GM11168 (cell line): Measurements from ENCODE around the gene QSER1.

ENCODE experiments used
- in situ Hi-C: fragments of 300-500 bp; cut with MboI; formaldehyde crosslinking; loops from one replicate; pipeline ENCODE4 v1.12.0; 2022; ENCODE audit warnings: low sequenced_read_pairs; ENCODE audit not compliant: unreplicated experiment

The QSER1 gene

DNA sequence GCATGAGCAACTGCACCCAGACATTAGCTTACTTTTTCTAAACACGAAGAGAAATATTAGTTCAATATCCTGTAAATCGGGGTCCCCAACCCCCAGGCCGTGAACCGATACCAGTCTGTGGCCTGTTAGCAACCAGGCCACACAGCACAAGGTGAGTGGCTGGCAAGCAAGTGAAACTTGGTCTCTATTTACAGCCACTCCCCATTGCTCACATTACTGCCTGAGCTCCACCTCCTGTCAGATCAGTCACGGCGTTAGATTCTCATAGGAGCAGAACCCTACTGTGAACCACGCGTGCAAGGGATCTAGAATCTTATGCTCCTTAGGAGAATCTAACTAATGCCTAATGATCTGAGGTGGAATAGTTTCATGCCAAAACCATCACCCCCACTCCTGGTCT, 95.2 kb downstream of the QSER1 start:
- in situ Hi-C loops: no loop called here

DNA sequence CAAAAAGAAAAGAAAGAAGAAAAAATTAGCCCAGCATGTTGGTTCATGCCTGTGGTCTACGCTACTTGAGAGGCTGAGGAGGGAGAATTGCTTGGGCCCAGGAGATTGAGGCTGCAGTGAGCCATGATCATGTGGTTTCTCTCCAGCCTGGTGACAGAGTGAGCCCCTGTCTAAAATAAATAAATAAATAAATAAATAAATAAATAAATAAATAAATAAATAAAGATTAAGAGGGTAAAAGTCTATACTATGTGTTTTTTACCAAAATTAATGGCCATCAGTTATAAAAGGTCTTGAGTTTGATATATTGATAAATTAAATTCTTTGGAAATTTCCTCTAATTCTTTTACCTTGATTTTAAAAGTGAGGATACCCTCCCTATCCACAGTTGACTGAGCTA, 97.9 kb downstream of the QSER1 start:
- in situ Hi-C loops: no loop called here

DNA sequence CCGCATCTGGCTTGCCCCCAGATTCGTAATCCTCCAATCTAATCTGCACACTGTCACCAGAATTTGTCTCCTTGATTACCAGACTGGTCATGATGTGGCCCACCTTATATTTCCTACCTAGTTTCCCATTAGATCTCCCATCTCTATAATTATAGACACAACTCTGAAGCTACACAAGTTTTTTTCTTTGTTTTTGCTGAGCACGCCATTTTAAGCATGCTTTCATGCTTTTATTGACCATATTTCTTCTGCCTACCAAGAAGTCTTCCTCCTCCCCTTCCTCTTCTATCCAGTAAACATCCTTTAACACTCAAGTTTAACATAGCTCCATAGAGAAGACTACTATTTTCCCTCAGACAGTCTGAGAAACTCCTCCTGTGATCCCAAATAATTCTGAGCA, 98.8 kb downstream of the QSER1 start:
- in situ Hi-C loops: no loop called here

DNA sequence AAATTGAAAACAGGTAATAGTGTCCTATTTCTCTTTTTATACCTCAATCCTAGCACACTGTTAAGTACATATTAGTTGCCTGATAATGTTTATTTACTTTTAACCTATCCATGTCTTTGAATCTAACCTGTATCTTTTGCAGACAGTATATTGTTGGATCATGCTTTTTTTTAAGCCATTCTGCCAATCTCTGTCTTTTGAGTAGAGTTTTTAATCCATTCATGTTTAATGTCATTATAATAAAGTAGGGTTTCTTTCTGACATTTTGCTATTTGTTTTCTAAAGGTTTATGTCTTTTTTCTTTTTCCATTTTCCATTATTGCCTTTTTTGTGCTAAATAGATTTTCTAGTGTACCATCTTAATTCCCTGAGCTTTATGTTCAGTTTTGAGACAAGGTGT, 99.3 kb downstream of the QSER1 start:
- in situ Hi-C loops: no loop called here

DNA sequence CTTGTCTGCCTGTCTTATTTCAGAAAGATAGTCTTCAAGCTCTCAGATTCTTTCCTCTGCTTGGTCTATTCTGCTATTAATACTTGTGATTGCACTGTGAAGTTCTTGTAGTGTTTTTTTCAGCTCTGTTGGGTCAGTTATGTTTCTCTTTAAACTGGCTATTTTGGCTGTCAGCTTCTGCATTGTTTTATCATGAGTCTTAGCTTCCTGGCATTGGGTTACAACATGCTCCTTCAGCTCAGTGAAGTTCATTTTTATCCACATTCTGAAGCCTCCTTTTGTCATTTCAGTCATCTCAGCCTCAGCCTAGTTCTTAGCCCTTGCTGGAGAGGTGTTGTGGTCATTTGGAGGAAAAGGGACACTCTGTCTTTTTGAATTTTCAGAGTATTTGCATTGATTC, 107.6 kb downstream of the QSER1 start:
- in situ Hi-C loops: no loop called here

DNA sequence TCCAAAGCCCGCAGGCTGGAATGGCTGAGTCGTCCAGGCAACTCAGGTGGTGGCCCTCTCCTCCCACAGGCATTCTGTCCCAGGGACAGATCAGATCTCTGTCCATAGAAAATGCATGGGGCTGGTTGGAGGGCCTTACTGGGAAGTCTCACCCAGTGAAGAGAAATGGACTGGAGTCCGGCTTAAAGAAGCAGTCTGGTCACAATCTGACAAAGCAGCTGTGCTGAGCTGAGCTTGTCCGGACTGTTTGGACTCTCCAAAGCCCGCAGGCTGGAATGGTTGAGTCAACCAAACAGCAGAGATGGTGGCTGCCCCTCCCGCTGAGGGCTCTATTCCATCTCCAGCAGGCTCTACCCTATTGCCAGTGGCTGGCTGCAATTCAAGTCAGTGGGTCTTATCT, 108.7 kb downstream of the QSER1 start:
- in situ Hi-C loops: no loop called here

DNA sequence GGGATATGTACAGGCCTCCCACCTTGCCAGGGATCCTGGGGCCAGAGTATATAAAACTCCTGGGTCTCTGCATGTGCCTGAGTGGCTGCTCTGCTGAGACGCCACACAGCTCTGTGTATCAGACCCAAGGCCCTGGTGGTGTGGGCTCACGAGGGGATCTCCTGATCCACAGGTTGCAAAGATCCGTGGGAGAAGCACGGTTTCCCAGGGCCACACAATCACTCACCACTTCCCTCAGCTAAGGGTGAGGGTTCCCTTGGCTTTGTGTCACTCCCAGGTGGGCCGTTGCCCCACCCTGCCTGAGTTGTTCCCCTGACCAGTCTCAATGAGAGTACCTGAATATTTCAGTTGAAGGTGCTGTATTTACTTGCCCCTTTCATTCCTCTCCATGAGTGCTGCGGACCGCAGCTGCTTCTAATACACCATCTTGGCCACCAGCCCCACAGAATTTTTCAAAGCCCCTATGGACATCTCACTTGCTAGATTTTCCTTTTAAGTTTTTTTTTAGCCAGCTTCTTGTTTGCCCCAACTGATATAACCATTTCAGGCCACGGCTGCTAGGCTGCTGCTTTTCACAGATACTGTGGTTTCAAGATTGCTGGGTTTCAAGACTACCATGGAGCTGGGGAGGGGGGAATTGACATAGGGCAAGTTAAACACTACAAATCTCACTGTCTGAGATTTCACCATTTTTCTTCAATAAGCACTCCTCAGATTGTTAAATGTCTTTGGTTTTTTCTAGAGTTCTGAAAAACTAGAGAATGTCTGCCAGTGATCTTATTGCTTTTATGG, 109.3 kb downstream of the QSER1 start:
- in situ Hi-C loops: no loop called here

DNA sequence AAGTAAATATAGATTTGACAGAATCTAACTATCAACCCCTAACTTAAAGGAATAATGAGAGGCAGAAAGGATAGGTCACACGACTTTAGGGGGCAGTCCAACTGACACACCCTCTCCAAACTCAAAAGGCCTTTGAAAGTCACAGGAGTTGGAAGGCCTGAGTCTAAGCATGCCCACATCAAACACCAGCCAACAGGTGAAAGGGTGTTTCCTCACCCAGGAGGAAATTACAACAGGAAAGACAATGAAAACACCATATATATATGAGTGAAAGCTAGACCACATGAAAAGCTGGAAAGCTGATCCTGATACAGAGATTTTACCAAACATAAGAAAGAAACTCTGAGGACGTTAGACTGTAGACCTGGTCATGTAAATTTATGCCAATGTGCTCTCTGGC, 112.6 kb downstream of the QSER1 start:
- in situ Hi-C loops: no loop called here

DNA sequence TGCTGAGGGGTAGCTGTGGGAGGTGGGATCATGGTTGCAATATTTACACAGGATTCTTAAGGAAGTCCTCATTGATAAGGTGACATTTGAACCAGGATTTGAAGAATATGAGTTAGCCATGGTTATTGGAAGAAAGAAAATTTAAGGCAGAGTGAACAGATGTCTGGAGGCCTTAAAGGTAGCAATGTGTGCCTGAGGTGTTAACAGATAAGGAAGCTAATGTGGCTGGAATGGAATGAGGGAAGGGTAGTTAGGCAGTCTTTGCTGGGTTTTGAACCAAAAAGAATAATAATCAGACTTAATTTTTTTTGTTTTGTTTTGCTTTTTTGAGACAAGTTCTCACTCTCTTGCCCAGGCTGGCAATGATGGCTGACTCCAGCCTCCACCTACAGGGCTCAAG, 113.4 kb downstream of the QSER1 start:
- in situ Hi-C loops: no loop called here

DNA sequence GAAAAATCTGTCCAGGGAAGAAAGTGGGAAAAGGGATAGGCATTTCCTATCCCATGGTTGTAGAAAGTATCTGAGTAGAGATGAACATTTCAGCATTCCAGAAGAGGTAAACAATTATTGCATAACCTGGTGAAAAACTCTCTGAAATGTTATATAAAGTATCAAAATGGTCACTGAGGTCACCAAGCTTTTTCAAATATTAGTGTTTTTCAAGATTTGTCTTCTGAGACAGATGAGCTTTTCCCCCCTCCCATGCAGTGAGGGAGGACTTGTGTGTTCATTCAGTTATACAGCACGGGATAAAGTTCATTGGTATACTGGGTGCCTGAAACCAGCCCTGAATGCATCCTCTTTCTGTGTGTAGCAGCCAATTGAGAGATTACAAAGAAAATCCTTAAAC, 121.1 kb downstream of the QSER1 start:
- in situ Hi-C loops: no loop called here

DNA sequence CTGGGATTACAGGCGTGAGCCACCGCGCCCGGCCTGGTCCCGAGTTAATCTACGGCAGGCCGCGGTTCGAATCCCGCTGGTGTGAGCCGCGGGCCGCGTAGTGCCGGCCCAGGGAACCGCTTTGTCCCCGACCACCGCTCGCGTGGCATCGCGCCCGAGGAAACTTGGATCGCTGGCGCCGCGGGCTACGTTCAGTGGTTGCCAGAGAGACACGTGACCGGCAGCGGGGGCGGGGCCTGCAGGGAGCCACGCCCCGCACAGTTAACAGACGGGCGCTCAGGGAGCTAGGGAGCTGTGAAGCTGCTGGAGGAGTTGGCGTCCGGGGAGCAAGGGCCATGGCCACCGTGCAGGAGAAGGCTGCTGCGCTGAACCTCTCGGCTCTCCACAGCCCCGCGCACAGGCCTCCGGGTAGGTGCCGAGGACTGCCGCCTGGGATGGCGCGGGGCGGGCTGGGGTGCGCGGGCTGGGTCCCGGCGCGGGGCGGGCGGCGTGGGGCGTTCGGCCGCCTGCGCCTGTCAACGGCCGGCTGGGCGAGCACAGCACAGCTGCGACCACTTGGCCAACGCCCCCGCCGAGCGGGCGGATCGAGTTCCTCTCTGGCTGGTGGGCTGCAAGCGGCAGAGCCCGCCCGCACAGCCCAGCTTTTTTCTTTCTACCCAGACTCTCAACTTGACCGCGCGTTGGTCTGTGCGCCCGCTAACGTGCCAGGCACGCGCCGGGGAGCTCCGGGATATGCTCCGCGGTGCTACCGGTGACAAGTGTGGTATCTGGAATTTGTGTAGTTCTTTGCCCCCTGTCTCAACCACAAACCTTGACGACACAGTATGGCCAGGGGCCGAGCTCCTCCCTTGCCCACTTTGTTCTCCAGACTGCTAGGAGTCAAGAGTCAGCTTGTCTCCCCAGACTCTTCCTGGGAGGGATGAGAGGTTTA, 123.3 kb downstream of the QSER1 start, which contains the start of gene DEPDC7:
DEPDC7 (plus strand) TSS at position 258 of the 931 bp plus-strand sequence; CDS start at position 336, 78 bp downstream.
- in situ Hi-C loops: no loop called here

DNA sequence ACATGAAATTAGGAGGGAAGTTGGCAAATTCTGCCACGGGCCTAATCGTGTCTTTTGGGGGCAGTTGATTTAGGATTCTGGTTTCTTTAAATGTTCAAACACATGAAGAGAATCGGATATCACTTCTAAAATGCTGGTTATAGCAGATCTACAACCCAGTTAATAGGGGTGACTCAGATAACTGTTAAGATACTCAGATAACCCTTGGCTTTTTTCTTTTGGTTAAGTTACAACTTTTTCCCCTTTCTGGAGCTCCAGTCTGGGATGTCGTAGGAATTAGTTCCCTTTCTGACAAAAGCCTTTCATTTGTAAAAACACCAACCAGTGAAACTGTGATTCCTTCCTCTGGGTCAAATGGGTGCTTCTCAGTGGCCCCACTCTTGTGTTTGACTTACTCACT, 124.0 kb downstream of the QSER1 start:
- in situ Hi-C loops: no loop called here

DNA sequence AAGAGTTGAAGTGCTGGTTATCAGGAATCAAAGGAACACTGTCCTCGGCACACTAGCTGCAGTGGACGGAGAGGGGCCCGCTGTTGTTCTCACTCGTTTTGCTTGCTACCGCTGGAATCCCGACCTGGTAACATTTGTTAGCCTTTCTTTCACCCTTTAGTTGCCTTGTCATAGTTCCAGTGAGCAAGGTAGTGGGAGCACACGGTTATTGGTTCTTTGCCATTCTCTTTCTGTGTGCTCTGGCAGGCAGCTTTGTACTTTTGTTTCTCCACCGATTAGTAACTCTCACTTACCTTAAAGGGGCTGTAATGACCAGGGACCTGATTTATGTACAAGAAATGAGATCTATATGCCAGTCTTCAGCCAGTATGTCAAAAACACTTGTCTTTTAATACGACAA, 124.9 kb downstream of the QSER1 start:
- in situ Hi-C loops: no loop called here

DNA sequence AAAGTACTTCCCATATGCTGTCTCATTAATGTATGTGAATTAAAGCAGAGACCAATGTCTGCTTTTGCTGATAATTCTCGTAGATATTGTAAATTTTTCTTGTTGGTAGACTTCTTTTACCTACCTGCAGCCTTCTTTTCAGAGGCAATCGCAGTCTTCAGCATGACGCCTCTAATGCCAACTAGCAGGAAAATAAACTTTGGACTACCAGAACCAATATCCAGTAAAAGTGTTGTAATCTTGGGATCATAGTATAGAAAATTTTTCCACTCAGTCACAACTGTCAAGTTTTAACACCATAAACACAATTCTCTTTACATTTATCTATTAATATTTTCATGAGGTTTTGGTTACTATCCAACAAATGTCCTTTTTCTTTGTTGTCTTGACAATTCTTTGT, 125.4 kb downstream of the QSER1 start:
- in situ Hi-C loops: no loop called here

DNA sequence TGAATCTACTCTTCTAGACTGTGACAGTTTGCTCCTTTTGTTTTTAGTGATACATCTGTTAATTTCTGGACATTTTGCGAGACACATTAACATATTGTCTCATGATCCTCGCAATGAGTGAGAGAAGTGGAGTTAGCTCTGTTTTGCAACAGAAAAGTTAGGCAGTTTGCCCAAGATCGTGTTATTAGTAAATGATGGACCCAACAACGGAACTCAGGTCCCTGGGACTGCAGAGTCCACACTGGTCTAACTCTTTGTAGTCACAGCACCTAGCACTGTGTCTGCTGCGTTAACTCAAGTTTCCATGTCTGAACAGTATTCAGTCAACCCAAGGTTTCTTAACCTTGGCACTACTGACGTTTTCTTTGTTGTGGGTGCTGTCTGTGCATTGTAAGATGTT, 126.2 kb downstream of the QSER1 start:
- in situ Hi-C loops: no loop called here

DNA sequence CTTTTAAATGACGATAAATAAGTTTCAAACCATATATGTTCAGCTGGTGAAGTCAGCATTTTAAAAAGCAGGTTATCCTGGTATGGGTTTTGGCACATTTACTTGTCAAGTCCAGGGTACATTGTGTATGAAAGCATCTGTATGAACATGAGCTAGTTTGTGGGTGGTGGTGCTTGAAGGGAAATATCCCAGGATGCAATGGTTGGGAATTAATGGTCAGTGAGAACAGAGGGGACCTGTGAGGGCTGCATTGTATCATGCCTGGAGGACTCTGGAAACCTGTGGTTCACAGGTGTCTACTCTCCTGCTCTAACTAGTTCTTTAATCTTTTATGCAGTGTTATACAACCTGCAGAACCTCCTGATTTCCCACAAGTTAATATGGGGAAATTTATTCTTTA, 128.9 kb downstream of the QSER1 start:
- in situ Hi-C loops: no loop called here

DNA sequence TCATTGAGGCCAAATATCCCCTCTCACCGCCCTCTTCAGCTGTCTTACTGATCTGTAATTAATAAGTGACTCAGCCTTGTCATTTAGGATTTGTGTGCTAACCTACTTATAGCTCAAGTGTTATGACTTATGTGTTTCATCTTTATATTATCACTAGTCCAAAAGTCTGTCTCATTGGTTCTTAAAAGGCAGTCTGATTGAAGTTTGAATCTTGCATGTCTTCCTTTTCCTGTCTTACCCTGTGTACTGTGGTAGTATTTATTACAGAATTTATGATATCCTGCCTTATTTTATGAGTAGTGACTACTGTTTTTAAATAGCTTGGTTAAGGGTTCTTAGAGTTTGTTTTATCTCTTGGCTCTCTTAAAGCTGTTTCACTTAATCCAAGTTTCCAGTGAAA, 129.3 kb downstream of the QSER1 start:
- in situ Hi-C loops: no loop called here

DNA sequence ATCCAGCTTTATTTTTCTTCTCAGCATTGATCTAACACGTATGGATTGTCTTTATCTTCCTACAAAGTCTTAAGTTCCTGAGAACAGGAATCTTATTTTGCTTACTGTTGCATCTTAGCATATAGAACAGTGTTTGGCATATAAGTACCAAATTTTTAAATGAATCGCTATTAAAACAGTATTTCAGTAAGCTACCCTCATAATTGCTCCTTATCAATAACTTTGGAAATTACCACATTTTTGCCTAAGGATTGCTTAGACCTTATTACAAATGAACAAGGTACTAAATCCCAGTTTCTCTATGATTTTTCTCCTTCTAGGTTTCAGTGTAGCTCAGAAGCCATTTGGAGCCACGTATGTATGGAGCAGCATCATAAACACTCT, 132.7 kb downstream of the QSER1 start:
- in situ Hi-C loops: no loop called here

DNA sequence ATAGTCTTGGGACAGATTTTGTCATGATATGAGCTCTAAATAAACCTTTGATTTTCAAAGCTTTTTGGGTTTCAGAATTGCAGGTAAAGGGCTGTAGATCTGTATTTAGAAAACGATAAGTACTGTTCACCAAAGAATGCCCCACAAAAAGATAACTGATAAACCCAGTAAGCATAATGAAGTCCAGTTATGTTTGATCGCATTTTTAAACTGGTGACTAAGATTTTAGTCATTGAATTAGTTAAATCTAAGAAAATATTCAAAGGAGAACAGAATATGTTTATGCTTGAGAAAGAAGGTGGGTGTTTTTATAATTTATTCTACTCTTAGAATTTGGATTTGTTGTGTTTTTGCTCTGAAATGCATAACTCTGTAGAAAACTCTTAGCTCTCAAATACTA, 134.6 kb downstream of the QSER1 start:
- in situ Hi-C loops: no loop called here

DNA sequence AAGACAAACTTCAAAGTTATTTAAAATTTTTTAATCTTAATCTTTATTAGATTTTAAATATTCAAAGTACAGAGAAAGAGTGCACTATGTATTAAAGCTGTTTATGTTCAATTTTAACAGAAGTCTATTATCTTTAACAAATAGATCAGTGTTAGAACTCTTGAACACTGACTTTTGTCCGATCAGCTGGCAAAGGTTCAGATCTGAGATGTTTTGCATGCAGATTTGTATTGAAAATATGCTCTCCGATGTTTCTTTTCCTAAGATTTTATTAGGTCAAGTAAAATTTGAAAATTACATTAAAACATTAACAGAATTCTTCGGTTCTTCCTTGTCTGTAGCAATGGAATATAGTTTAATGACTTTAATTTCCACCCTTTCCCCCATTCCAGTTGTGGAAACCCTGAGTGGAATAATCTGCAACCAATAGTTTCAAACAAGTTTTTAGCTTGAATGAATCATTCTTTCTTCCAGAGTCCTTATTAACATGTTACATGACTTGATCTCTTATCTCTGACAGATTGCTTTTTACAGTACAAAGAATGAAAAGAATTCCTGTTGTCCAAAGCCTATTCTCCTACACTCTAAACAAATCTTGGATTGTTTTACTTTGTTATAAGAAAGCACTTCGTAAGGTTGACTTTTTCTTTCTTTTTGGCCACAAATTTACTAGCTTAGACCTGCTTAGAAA, 135.4 kb downstream of the QSER1 start:
- in situ Hi-C loops: no loop called here

DNA sequence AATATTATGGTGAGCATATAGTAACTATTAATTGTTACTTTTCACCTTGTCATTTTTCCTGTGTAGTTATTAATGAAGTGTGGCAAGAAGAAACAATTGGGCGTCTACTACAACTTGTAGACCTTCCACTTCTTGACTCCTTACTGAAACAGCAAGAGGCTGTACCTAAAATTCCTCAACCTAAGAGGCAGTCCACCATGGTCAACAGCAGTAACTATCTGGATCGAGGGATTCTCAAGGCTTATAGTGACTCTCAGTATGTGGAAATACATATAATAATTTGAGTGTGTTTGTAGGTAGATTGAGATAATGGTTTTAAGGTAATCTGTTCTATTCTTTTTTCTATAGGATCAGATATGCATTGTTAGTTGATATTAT, 135.9 kb downstream of the QSER1 start:
- in situ Hi-C loops: no loop called here
